Inferior parietal cortex (tissue), 1 donor: ENCODE measurements around the gene PCED1B.

Experiments used
- DNase-seq: peaks from one replicate; pipeline ENCODE4 v3.0.0-alpha.2; 2016; ENCODE audit errors: extremely low spot score

PCED1B gene

GRCh38 chr12:47231456-47231855, 152.0 kb downstream of the PCED1B start:
- no peak for DNase-seq

GRCh38 chr12:47234576-47235141, 155.2 kb downstream of the PCED1B start:
- DNase-seq = no peak

- no peak for DNase-seq
These were observed 156.0 kb downstream of the PCED1B start for GRCh38 chr12:47235258-47236040.

GRCh38 chr12:47236109-47236714, 156.8 kb downstream of the PCED1B start:
- DNase-seq = no peak

- DNase-seq = no peak
These were observed 158.4 kb downstream of the PCED1B start for GRCh38 chr12:47237751-47238211.

- DNase-seq = no peak
These were observed 159.3 kb downstream of the PCED1B start for GRCh38 chr12:47238669-47239114.

GRCh38 chr12:47242426-47242825, 163.0 kb downstream of the PCED1B start:
- DNase-seq = no peak

GRCh38 chr12:47244835-47245234, 165.4 kb downstream of the PCED1B start:
- no peak for DNase-seq

- no peak for DNase-seq
These were observed 166.2 kb downstream of the PCED1B start for GRCh38 chr12:47245623-47246022.

- no peak for DNase-seq
These were observed 168.0 kb downstream of the PCED1B start for GRCh38 chr12:47247418-47247817.

GRCh38 chr12:47249082-47249481, 169.7 kb downstream of the PCED1B start:
- no peak for DNase-seq

GRCh38 chr12:47249719-47250357, 170.4 kb downstream of the PCED1B start:
- no peak for DNase-seq

GRCh38 chr12:47251919-47252318, 172.5 kb downstream of the PCED1B start:
- no peak for DNase-seq

- no peak for DNase-seq
These were observed 185.5 kb downstream of the PCED1B start for GRCh38 chr12:47264951-47265350.

- DNase-seq = no peak
These were observed 186.0 kb downstream of the PCED1B start for GRCh38 chr12:47265391-47265790.

- DNase-seq = no peak
These were observed 188.2 kb downstream of the PCED1B start for GRCh38 chr12:47267571-47267970.

- DNase-seq = no peak
These were observed 189.4 kb downstream of the PCED1B start for GRCh38 chr12:47268501-47269454.

- DNase-seq = no peak
These were observed 190.5 kb downstream of the PCED1B start for GRCh38 chr12:47269916-47270315.

- DNase-seq = no peak
These were observed 191.6 kb downstream of the PCED1B start for GRCh38 chr12:47270782-47271664.

GRCh38 chr12:47271800-47272239, 192.4 kb downstream of the PCED1B start:
- no peak for DNase-seq
